Keratinocyte (primary cell): ENCODE data around the gene EPHA6. TPM values are rescaled to one million over a fixed set of nuclear protein-coding genes. Genes with fewer than 3 reads are reported as not detected.

Experiments
- DNase-seq: peaks from one replicate; pipeline ENCODE4 v3.0.0-alpha.2; 2011; ENCODE audit warnings: low read depth, missing footprints, low spot score
- FAIRE-seq: peaks from 2 replicates; lab custom pipeline; 2011; peaks lifted over from hg19 to GRCh38; lab: Jason Lieb, UNC
- H2AFZ ChIP-seq: 2 replicates; pipeline ENCODE4 v1.6.0; 2012; ENCODE audit warnings: low read length, control low read depth, inconsistent platforms; ENCODE audit not compliant: control insufficient read depth
- H3K27ac ChIP-seq: 2 replicates; pipeline ENCODE4 v1.5.1; 2011; ENCODE audit warnings: low read length; ENCODE audit not compliant: control insufficient read depth, insufficient read depth
- H3K27me3 ChIP-seq: 3 replicates; pipeline ENCODE4 v1.6.0; 2011; ENCODE audit warnings: low read length; ENCODE audit not compliant: control insufficient read depth, insufficient read depth; ENCODE audit errors: extremely low read depth
- H3K36me3 ChIP-seq, 2 experiments: 2 replicates in 1 of 2; 3 replicates in 1 of 2; pipeline ENCODE4 v1.5.1; 2011; ENCODE audit warnings: low read length in 2 of 2, mild to moderate bottlenecking in 1 of 2; ENCODE audit not compliant: control insufficient read depth in 2 of 2, insufficient read depth in 2 of 2; ENCODE audit errors: extremely low read depth in 1 of 2
- H3K4me1 ChIP-seq: 3 replicates; pipeline ENCODE4 v1.5.1; 2011; ENCODE audit warnings: low read length; ENCODE audit not compliant: control insufficient read depth, insufficient read depth; ENCODE audit errors: extremely low read depth
- H3K4me2 ChIP-seq: 3 replicates; pipeline ENCODE4 v1.6.0; 2011; ENCODE audit warnings: low read depth, low read length; ENCODE audit not compliant: control insufficient read depth, insufficient read depth; ENCODE audit errors: extremely low read depth
- H3K4me3 ChIP-seq, 3 experiments: fragments of 200-600 bp in 1 of 3; sonication (generic) in 1 of 3; 2 replicates in 2 of 3; 3 replicates in 1 of 3; pipeline ENCODE4 v1.5.1; 2011 to 2016; ENCODE audit warnings: low read length in 3 of 3, mild to moderate bottlenecking in 3 of 3, control low read depth in 2 of 3, inconsistent platforms in 1 of 3, low read depth in 1 of 3, mixed read lengths in 1 of 3, mixed run types in 1 of 3, moderate library complexity in 1 of 3; ENCODE audit not compliant: control insufficient read depth in 2 of 3, insufficient read depth in 2 of 3; ENCODE audit errors: extremely low read depth in 1 of 3
- H3K79me2 ChIP-seq: 2 replicates; pipeline ENCODE4 v1.6.0; 2012; ENCODE audit warnings: low read length; ENCODE audit not compliant: control insufficient read depth, insufficient read depth
- H3K9ac ChIP-seq: 3 replicates; pipeline ENCODE4 v1.6.0; 2011; ENCODE audit warnings: low read length; ENCODE audit not compliant: control insufficient read depth, insufficient read depth; ENCODE audit errors: extremely low read depth
- H3K9me1 ChIP-seq: 3 replicates; pipeline ENCODE4 v1.6.0; 2011; ENCODE audit warnings: low read length; ENCODE audit not compliant: control insufficient read depth, insufficient read depth; ENCODE audit errors: extremely low read depth
- H3K9me3 ChIP-seq: 2 replicates; pipeline ENCODE4 v1.5.1; 2012; ENCODE audit warnings: low read depth, low read length; ENCODE audit not compliant: control insufficient read depth
- H4K20me1 ChIP-seq: 3 replicates; pipeline ENCODE4 v1.6.0; 2011; ENCODE audit warnings: low read length; ENCODE audit not compliant: control insufficient read depth, insufficient read depth; ENCODE audit errors: extremely low read depth
- EZH2 ChIP-seq: IDR thresholded peaks from one replicate; pipeline ENCODE4 v1.6.1; 2012; ENCODE audit warnings: inconsistent platforms, mild to moderate bottlenecking, low read length, moderate library complexity
- dilution Hi-C: fragments of 300-500 bp; cut with MboI; formaldehyde crosslinking; loops from one replicate; pipeline ENCODE4 v1.7.0; 2020; ENCODE audit warnings: low sequenced_read_pairs; ENCODE audit not compliant: extremely low pct_ligation_motif_present
- polyA plus RNA-seq, 5 experiments: library from polyadenylated mRNA; depleted of rRNA in 3 of 5; stranded (reverse) in 3 of 5; stranded (forward) in 1 of 5; unstranded in 1 of 5; fragments of >200 nt; gene quantifications; 1 replicate in 1 of 5; 2 replicates in 3 of 5; 3 replicates in 1 of 5; pipeline versions ENCODE4 v1.2.1 to v1.2.3, GENCODE V29; 2011 to 2012; ENCODE audit warnings: missing spikeins in 2 of 5, low read depth in 1 of 5, low replicate concordance in 1 of 5
- TF ChIP-seq, protein P1 (sequence below), 3 experiments: IDR thresholded peaks in 1 of 3; conservative IDR thresholded peaks in 1 of 3; optimal IDR thresholded peaks in 1 of 3; 2 replicates in 2 of 3; 3 replicates in 1 of 3; pipeline versions ENCODE3 to v1.5.1; 2011; ENCODE audit warnings: low read length in 3 of 3, mild to moderate bottlenecking in 3 of 3, moderate library complexity in 2 of 3, control low read depth in 1 of 3, inconsistent platforms in 1 of 3; ENCODE audit not compliant: insufficient read depth in 2 of 3; ENCODE audit errors: extremely low read depth in 1 of 3

EPHA6 gene
- polyA plus RNA-seq, 1 donor (not counting 4 experiments of a cell fraction or from before 2014, with no cell fraction given) = not detected

DNA sequence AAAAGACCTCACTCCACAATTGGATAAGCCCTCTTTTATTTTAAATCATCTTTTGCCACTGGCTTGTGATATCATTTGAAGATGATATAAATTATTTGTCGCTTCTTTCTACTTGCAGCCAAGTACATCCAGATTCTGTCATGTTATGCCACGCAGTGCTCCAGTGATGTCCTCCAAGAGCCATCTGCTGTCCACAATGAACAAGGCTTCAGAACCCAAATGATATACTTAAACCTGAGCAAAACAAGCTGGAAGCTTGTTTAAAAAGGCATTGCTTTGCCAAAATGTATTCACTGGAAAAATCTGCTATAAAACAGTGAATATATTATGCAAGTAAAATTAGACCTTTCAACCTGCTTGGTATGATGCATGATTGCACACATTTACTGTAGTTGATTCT is 891.4 kb downstream of the EPHA6 start:
- H3K9me3 ChIP-seq = no peaks in the 10 kb centered on the region
- H3K4me3 ChIP-seq = no peak overlapping the region
- H2AFZ ChIP-seq = no peak overlapping the region
- DNase-seq (no peak), FAIRE-seq (no peak)
- no peaks in the 10 kb centered on the region for H3K27me3 ChIP-seq
- H3K79me2 ChIP-seq = no peaks in the 10 kb centered on the region
- no peaks in the 10 kb centered on the region for H3K9me1 ChIP-seq
- TF ChIP-seq EZH2 = no peak
- TF ChIP-seq, protein P1, sequence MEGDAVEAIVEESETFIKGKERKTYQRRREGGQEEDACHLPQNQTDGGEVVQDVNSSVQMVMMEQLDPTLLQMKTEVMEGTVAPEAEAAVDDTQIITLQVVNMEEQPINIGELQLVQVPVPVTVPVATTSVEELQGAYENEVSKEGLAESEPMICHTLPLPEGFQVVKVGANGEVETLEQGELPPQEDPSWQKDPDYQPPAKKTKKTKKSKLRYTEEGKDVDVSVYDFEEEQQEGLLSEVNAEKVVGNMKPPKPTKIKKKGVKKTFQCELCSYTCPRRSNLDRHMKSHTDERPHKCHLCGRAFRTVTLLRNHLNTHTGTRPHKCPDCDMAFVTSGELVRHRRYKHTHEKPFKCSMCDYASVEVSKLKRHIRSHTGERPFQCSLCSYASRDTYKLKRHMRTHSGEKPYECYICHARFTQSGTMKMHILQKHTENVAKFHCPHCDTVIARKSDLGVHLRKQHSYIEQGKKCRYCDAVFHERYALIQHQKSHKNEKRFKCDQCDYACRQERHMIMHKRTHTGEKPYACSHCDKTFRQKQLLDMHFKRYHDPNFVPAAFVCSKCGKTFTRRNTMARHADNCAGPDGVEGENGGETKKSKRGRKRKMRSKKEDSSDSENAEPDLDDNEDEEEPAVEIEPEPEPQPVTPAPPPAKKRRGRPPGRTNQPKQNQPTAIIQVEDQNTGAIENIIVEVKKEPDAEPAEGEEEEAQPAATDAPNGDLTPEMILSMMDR (optimal IDR thresholded peaks at IDR 0.05 in 1 of 3, IDR thresholded peaks at IDR 0.05 in 1 of 3, conservative IDR thresholded peaks at IDR 0.05 in 1 of 3; ENCODE audit: extremely low read depth in 1 of 3, insufficient read depth in 2 of 3, low read length in 3 of 3) = no peak
- H3K9ac ChIP-seq = no peak overlapping the region
- dilution Hi-C loops = no loop called here
- no peaks in the 10 kb centered on the region for H3K36me3 ChIP-seq
- no peaks in the 10 kb centered on the region for H3K4me1 ChIP-seq
- H4K20me1 ChIP-seq = no peaks in the 10 kb centered on the region
- no peak overlapping the region for H3K4me2 ChIP-seq
- H3K27ac ChIP-seq = no peak overlapping the region

DNA sequence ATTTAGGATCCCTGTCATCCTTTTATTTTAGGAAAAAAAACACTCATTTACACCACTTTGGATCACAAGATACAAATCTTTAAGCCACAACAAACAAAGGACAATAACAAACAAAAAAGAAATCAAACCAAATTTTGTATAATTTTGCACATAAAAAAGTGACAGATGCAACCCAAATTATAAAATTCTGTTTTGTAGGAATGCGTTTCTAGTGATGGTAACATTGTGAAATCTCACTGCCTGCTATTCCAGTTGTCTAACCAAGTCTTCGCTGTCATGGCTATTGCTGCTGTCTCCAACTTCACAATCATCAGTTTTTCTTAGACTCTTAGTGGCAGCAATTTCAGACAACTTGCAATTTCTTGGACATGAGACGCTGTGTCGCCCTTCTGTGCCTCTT is 891.8 kb downstream of the EPHA6 start:
- H3K9me1 ChIP-seq = no peaks in the 10 kb centered on the region
- H3K9ac ChIP-seq = no peak overlapping the region
- H3K4me1 ChIP-seq = no peaks in the 10 kb centered on the region
- dilution Hi-C loops = no loop called here
- H3K27ac ChIP-seq = no peak overlapping the region
- FAIRE-seq = no peak
- H3K36me3 ChIP-seq = no peaks in the 10 kb centered on the region
- H3K79me2 ChIP-seq = no peaks in the 10 kb centered on the region
- DNase-seq = no peak
- no peak overlapping the region for H3K4me3 ChIP-seq
- no peak overlapping the region for H2AFZ ChIP-seq
- no peak overlapping the region for H3K4me2 ChIP-seq
- no peaks in the 10 kb centered on the region for H4K20me1 ChIP-seq
- TF ChIP-seq EZH2 = no peak
- TF ChIP-seq, protein P1 (optimal IDR thresholded peaks at IDR 0.05 in 1 of 3, IDR thresholded peaks at IDR 0.05 in 1 of 3, conservative IDR thresholded peaks at IDR 0.05 in 1 of 3; ENCODE audit: extremely low read depth in 1 of 3, insufficient read depth in 2 of 3, low read length in 3 of 3) = no peak
- H3K9me3 ChIP-seq = no peaks in the 10 kb centered on the region
- no peaks in the 10 kb centered on the region for H3K27me3 ChIP-seq
